ENCODE data around the gene SERINC5.

DNA sequence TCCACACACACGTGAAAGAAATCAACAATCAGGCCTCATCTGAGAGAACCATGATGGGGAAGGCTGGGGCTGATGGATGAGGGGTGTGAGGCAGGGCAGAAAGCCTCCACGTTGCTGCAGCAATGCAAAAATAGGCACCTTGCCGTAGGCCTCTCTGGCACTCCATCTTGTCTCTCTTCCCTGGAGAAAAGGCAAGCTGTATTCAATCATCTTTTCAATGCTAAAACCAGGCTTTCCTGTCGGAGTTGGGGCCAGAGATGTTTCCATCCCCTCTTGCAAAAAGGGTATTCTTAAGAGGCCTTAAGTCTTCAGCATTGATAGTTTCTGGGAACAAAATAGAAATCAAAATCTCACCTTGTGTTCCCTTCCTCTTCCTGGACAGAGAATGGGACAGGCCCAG lies 139.8 kb downstream of the SERINC5 start:
- TF ChIP-seq, protein P1, sequence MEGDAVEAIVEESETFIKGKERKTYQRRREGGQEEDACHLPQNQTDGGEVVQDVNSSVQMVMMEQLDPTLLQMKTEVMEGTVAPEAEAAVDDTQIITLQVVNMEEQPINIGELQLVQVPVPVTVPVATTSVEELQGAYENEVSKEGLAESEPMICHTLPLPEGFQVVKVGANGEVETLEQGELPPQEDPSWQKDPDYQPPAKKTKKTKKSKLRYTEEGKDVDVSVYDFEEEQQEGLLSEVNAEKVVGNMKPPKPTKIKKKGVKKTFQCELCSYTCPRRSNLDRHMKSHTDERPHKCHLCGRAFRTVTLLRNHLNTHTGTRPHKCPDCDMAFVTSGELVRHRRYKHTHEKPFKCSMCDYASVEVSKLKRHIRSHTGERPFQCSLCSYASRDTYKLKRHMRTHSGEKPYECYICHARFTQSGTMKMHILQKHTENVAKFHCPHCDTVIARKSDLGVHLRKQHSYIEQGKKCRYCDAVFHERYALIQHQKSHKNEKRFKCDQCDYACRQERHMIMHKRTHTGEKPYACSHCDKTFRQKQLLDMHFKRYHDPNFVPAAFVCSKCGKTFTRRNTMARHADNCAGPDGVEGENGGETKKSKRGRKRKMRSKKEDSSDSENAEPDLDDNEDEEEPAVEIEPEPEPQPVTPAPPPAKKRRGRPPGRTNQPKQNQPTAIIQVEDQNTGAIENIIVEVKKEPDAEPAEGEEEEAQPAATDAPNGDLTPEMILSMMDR (IDR thresholded peaks at IDR 0.05), result no peak
- TF ChIP-seq EP300 (IDR thresholded peaks at IDR 0.05), result no peak
- no peak for TF ChIP-seq POLR2A (IDR thresholded peaks at IDR 0.05)
- no peak for TF ChIP-seq POLR2AphosphoS5 (IDR thresholded peaks at IDR 0.05)

Data from gastroesophageal sphincter (tissue), 3 donors.